GM03348 (cell line): ENCODE data around the gene RECQL5.
"Not testable (repeated sequence)": the region's sequence is repeated elsewhere in the genome, so short reads cannot be mapped to it uniquely, and the experiment has no call there.

ENCODE experiments used
- DNase-seq: peaks from one replicate; pipeline ENCODE4 v3.0.0; 2012; ENCODE audit warnings: low spot score

Gene RECQL5

DNA sequence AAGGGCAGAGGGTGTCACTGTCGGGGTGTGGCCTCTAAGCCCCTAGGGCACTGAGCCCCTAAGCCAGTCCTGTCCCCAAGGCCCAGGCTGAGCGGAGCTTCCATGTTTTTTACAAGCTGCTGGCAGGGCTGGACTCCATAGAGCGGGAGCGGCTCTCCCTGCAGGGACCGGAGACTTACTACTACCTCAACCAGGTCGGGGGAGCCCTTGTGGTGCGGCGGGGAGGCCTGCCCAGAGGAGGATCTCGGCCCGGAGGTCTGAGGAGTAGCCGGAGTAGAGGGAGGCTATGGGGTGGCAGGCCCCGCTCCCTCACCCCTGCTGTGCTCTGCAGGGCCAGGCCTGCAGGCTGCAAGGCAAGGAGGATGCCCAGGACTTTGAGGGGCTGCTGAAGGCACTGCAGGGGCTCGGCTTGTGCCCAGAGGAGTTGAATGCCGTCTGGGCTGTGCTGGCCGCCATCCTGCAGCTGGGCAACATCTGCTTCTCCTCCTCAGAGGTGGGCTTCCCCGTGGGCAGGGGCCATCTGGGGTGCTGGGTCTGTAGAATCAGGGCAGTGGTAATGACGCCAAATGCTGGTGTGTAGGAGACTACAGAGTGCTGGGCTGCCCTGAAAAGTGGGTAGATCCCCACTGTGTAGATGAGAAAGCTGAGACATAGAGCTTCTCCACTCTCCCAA lies 74.5 kb downstream of the RECQL5 start:
- no peak for DNase-seq

DNA sequence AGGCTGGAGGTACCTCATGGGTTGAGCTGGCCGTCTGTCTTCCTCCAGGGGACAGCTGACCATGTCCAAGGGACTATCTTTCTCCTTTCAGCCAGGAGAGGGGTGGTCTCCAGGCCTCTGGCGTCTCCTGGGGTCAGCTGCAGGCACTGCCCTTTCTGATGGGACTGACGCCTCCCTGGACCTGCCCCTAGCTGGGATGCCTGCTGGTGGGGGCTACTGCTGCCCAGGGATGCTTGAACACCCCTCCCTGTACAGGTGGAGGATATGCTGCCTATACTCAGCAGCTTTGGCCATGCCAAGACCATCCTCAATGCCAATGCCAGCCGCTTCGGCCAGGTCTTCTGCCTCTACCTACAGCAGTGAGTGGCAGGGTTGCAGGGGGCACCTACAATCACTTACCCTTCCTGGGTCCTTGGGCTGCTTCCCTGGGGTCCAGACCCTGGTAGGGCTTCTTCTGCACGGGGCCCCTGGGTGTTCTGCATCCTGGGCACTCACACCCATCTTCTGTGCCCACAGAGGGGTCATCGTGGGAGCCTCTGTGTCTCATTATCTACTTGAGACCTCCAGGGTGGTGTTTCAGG lies 75.1 kb downstream of the RECQL5 start:
- DNase-seq, result no peak

DNA sequence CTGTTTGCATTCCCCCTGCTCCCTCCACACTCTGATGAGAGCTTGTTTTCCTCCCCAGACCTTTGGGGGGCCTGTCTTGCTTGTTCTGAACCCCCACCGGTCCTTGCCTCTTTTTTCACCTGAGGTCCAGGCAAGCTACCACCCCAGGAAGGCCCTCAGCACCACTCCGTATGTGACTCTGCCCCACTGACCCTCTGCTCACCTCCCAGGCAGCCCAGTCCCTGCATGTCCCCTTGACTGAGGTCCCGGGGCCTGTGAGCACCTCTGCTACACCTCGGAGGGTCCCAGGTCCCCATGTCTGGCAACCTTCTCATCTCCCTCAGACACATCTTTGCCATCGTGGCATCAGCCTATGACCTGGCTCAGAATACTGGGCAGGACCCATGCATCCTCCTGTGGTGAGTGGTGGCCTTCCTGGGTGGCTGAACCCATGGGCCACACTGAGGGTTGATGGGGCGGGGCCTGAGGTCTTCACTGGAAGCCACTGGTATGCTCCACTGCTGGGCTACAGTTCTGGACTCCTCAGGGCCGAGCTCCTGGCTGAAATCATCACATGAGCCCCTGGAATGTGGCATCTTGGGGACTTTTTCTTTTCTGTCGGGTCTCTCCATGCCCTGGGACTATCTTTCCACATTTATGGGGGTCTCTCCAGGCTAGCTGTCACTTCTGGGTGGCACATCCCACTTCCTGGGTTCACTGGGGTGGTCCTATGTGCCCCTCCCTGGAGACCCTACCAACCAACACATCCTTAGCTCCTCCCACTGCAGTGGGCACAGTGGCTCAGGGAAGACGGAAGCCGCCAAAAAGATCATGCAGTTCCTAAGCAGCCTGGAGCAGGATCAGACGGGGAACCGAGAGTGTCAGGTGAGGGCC lies 75.9 kb downstream of the RECQL5 start:
- no peak for DNase-seq

DNA sequence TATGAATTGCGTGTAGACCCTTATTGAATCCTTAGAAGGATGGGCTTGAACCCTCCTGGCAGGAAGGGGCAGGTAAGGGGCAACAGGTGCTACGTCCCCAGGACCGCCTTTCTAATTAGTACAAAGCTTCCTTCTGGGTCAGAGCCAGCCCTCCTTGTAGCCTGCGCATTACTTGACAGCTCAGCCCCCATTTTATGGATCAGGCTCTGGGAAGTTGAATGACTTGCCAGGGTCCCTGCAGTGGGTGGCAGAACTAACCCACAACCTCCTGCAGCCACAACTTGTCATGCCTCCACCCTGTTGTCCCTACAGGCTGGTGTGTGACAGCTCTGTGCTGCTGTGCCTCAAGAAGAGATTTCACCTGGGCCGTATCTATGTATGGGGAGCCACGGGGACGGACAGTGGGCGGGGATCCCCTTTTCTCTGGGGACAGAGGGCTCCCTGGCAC lies 76.6 kb downstream of the RECQL5 start:
- DNase-seq, result no peak

DNA sequence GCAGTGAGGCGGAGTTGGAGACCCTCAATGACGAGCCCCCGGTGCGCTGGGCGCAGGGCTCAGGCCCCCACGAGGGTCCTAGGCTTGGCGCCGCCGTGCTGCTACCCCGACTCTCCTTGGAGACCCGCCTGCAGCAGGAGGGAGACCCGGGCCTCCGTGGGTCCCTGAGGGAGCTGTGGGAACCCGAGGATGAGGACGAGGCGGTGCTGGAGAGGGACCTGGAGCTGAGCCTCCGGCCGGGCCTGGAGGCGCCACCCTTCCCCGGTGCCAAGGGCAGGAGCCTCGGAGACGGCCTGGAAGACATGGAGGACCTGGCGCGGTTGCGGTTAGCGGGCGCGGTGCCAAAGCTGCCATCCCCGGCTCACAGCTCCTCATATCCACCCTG lies 77.0 kb downstream of the RECQL5 start:
- DNase-seq, result no peak

DNA sequence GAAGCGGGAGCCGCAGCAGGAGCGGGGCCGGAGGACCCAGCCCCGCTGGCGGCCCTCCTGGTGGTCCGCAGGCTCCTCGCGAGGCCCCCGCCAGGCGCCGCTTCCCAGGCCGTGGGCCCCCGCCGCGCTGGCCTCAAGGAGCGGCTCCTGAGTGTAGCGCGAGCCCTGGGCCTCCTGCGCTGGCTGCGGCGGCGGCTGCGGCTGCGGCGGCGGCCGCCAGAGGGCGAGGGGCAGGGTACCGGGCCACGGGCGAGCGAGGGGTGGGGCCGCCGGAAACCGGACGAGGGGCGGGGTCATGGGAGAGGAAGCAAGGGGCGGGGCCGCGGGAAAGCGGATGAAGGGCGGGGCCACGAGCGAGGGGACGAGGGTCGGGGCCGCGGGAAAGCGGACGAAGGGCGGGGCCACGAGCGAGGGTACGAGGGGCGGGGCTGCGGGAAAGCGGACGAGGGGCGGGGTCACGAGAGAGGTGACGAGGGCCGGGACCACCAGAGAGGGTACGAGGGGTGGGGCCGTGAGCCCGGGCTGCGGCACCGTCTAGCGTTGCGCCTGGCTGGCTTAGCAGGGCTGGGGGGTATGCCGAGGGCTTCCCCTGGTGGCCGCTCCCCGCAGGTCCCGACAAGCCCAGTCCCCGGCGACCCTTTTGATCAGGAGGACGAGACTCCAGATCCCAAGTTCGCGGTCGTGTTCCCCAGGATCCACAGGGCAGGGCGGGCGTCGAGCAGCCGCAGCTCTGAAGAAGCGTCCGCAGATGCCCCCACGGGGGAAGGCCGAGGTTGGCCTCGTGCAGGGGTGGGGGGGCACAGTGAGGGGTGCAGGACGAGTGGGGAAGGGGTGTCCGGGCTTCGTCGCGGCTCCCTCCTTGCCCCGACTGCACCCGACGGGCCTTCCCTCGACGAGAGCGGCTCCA lies 77.7 kb downstream of the RECQL5 start:
- peak; percentile 100 for DNase-seq

DNA sequence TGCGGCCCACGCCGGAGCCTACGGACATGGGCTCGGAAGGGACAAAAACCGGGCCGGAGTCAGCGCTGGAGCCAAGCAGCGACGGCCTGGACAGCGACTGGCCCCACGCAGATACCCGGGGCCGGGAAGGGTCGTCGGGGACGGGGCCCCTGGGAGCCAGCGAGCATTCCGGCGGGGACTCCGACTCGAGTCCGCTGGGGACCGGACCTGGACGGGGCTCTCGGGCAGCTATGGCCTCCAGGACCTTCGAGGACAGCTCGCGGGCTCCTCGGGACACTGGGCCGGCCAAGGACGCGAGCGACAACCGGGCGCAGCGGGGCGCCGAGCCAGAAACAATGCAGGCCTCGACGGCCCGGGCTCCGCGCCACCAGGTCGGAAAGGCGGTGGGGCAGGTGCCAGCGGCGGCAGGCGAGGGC lies 78.3 kb downstream of the RECQL5 start:
- no peak for DNase-seq

DNA sequence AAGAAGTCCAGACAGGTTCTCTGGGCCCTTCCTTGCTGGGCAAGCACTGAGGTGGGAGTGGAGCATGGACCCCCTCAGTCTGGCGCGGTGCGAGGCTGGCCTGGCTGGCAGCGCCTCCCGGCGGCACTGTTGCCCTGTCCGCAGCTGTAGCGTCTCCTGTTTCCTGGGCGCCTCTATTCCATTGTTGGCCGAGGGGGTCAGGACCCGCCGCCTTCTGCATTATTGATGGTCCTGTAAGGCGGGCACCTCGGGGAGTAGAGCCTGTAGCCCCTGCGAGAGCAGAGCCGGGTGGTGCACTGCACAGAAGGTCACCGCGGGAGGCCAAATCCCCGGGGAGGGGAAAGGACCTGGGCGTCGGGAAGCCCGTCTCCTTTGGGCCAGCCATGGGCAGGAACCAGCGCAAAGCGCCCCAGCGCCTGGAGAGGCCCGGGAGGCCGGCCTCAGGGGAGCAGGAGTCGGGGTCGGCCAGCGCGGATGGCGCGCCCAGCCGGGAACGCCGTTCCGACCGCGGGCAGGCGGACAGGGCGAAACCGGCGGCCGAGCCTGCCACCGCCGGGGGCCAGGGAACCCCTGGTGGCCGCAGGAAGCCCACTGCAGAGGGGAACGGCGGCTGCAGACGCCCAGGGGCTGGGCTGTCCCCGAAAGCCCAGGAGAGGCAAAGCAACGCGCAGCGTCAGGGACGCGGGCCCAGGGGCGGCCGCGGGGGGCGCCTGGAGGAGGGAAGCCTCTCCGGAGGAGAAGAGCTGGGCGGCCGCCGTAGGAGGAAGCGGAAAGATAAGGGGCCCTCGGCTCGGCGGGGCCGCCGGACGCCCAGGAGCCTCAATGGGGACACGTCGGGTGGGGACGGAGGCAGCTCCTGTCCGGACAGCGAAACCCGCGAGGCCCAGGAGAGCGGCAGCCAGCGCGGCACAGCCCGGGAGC lies 79.0 kb downstream of the RECQL5 start, which contains the start of gene MYO15B:
Gene MYO15B (plus strand): TSS at position 126 of the 921 bp plus-strand sequence. CDS start 258 bp downstream, at position 384.
- no peak for DNase-seq

DNA sequence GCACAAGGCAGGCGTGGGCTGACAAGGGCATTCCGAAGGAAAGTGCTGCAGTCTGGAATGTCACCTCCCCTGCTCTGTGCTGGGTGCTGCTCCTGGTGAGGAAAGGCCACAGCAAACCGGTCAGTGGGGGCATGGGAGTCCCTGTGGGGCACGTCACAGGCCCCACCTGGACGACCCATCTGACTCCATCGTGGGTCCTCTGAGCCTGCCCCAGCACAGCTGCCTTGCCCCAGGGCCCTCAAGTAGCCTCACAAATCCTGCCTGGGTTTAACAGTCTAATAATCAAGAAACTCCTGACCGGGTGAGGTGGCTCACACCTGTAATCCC lies 82.1 kb downstream of the RECQL5 start:
- no peak for DNase-seq

DNA sequence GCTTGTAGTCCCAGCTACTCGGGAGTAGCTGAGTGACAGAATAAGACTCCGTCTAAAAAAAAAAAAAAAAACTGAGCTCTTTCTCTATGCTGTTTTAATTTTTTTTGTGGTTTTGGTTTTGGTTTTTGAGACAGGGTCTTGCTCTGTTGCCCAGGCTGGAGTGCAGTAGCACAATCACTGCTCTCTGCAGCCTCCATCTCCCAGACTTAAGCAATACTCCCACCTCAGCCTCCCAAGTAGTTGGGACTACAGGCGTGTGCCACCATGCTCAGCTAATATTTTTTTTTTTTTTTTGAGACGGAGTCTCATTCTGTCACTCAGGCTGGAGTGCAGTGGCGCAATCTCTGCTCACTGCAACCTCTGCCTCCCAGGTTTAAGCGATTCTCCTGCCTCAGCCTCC lies 83.8 kb downstream of the RECQL5 start:
- DNase-seq, result not testable (repeated sequence)

DNA sequence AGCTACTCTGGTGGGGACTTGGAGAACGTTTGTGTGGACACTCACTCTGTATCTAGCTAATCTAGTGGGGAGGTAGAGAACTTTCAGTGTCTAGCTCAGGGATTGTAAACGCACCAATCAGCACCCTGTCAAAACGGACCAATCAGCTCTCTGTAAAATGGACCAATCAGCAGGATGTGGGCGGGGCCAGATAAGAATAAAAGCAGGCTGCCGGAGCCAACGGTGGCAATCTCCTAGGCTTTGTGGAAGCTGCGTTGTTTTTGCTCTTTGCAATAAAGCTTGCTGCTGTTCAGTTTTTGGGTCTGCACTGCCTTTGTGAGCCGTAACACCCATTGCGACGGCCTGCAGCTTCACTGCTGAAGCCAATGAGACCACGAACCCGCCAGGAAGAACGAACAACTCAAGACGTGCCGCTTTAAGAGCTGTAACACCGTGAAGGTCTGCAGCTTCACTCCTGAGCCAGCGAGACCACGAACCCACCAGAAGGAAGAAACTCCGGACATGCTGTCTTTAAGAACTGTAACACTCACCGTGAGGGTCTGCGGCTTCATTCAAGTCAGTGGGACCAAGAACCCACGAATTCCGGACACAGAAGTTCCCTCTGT lies 85.7 kb downstream of the RECQL5 start:
- not testable (repeated sequence) for DNase-seq
